ENCODE results near the gene EYS. TPM values are rescaled to one million over a fixed set of nuclear protein-coding genes. Genes with fewer than 3 reads are reported as not detected.
"Not testable (repeated sequence)": the region's sequence is repeated elsewhere in the genome, so short reads cannot be mapped to it uniquely, and the experiment has no call there.

The EYS gene
- total RNA-seq, 2 donors from 2014 or later: not detected

- no peaks in the 10 kb centered on the region for H3K9me3 ChIP-seq
- H3K36me3 ChIP-seq: no peaks in the 10 kb centered on the region
- no peak overlapping the region for H3K27ac ChIP-seq
- H3K27me3 ChIP-seq: no peaks in the 10 kb centered on the region
- H3K4me1 ChIP-seq: no peaks in the 10 kb centered on the region
- no peak for DNase-seq (ENCODE audit: low spot score)
- no peak for TF ChIP-seq CTCF (IDR thresholded peaks at IDR 0.05)
- H3K4me3 ChIP-seq: no peak overlapping the region
Measured at GRCh38 chr6:64476935-64477334, 1230.1 kb downstream of the EYS start.

- not testable (repeated sequence) for DNase-seq (ENCODE audit: low spot score); H3K4me3 ChIP-seq; H3K27ac ChIP-seq; H3K27me3 ChIP-seq; H3K36me3 ChIP-seq; H3K4me1 ChIP-seq
- peaks cover 0 to 28% of the 10 kb centered on the region in 2 donors for H3K9me3 ChIP-seq
Measured at GRCh38 chr6:64469405-64469804, 1237.6 kb downstream of the EYS start.

- Histone ChIP-seq H3K27me3 (no peaks in the 10 kb centered on the region), H3K4me1 (no peaks in the 10 kb centered on the region), H3K9me3 (peaks cover 0 to 28% of the 10 kb centered on the region in 2 donors), H3K36me3 (no peaks in the 10 kb centered on the region), H3K4me3 (no peak overlapping the region), H3K27ac (no peak overlapping the region)
- DNase-seq (ENCODE audit: low spot score): no peak
- TF ChIP-seq CTCF (IDR thresholded peaks at IDR 0.05): no peak
Measured at GRCh38 chr6:64467656-64468055, 1239.4 kb downstream of the EYS start.

- DNase-seq (ENCODE audit: low spot score): no peak
- no peaks in the 10 kb centered on the region for H3K36me3 ChIP-seq
- no peaks in the 10 kb centered on the region for H3K4me1 ChIP-seq
- no peak overlapping the region for H3K4me3 ChIP-seq
- no peak overlapping the region for H3K27ac ChIP-seq
- no peaks in the 10 kb centered on the region for H3K27me3 ChIP-seq
- no peak for TF ChIP-seq CTCF (IDR thresholded peaks at IDR 0.05)
- H3K9me3 ChIP-seq: no peaks in the 10 kb centered on the region
Measured at GRCh38 chr6:64459411-64459944, 1247.5 kb downstream of the EYS start.

- H3K27me3 ChIP-seq; H3K27ac ChIP-seq; H3K4me3 ChIP-seq; DNase-seq (ENCODE audit: low spot score); H3K4me1 ChIP-seq; H3K9me3 ChIP-seq; H3K36me3 ChIP-seq: not testable (repeated sequence)
Measured at GRCh38 chr6:64448101-64448500, 1258.9 kb downstream of the EYS start.

GRCh38 chr6:64445038-64445437, 1262.0 kb downstream of the EYS start:
- no peak for TF ChIP-seq CTCF (IDR thresholded peaks at IDR 0.05)
- no peaks in the 10 kb centered on the region for H3K4me1 ChIP-seq
- no peak overlapping the region for H3K27ac ChIP-seq
- H3K36me3 ChIP-seq: no peaks in the 10 kb centered on the region
- no peaks in the 10 kb centered on the region for H3K27me3 ChIP-seq
- H3K9me3 ChIP-seq: peaks cover 0 to 7% of the 10 kb centered on the region in 2 donors
- H3K4me3 ChIP-seq: no peak overlapping the region
- no peak for DNase-seq (ENCODE audit: low spot score)

- peaks cover 0 to 7% of the 10 kb centered on the region in 2 donors for H3K9me3 ChIP-seq
Measured at GRCh38 chr6:64439274-64439673, 1267.8 kb downstream of the EYS start.

More at GRCh38 chr6:64439274-64439673, 1267.8 kb downstream of the EYS start:
- DNase-seq (ENCODE audit: low spot score): no peak
- Histone ChIP-seq H3K27ac (no peak overlapping the region), H3K36me3 (no peaks in the 10 kb centered on the region), H3K4me3 (no peak overlapping the region), H3K4me1 (no peaks in the 10 kb centered on the region), H3K27me3 (no peaks in the 10 kb centered on the region)
- no peak for TF ChIP-seq CTCF (IDR thresholded peaks at IDR 0.05)

All from right atrium auricular region (tissue), 2 donors.